NCI-H1436 (cell line): ENCODE data around the gene GCHFR.
A peak's percentile ranks its signal among the peaks of the same experiment; 100 is the strongest.

Source experiments
- DNase-seq: peaks from one replicate; lab custom pipeline; 2025; lab: John Stamatoyannopoulos, UW

The GCHFR gene

DNA sequence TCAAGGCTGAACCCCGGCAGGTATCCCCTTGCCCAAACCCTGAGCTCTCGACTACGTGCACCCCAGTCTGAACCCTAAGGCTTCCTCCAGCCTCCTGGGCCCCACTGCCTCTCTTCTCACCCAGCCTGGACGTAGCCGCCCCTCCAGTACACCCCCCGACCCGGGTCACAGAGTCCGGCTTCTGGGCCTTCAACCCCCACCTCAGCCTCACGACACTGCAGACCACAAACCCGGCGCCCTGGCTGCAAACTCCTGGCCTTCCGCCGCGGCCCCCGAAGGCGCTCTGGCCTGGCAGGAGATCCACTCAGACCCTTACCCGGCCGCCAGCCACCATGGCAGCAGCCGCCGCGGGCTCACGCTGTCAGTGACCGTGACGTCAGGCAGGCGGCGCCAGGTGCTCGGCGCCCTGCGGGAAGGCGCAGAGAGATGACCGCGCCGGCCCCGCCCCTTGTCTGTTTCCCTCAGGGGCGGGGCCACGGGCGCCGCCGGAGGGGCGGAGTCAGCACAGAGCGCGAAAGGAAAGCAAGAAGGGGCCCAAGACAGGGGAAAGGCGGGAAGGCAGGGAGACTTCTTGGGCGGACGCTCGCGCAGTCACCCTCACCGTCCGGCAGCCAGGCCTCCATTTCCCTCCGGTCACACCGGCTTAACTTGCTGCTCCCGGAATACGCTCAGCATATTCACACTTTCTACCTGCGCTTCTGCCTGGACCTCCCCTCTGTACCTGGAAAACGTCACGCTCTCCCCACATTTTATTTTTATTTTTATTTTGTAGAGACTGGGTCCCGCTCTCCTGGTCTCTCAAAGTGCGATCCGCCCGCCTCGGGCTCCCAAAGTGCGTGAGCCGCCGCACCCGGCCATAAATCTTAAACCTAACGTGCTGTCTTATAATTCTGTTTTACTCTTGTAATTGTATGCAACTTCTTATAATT is 8.7 kb upstream of the GCHFR start, which contains the start of gene RMDN3:
RMDN3 (minus strand) TSS at position 372 of the 929 bp plus-strand sequence. CDS start 471 bp downstream, outside the sequence.
- peak; percentile 93 for DNase-seq

DNA sequence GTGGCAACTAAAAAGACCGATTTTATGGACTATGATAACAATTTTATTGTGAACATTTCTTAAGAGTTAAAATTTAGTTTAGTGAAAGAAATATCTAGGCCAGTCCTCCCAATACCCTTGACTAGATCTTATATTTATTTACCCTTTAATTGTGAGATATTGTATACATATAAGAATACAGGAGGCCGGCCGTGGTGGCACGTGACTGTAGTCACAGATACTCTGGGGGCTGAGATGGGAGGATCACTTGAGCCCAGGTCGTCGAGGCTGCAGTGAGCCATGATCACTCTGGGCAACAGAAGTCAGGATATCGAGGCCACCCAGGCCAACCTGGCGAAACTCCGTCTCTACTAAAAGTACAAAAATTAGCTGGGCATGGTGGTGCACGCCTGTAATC is 8.1 kb upstream of the GCHFR start:
- DNase-seq: peak; percentile 33

DNA sequence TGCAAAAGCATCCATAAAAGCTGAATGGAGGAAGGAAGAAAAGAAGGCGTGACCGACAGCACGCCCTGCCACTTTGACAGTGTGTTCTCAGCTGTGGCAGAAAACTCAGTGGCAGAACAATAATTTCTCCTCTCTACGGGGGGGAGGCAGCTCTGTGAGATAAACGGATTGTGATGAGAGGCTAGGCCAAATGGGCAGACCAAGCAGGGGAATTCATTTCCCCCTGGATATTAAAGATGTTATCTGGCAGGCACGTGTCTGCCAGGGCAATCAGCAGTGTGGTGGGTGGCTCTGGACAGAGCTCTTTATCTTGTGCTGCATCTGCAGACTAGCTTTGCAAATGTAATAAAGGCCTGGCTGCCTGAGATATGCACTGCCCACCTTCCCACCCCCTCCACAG is 6.9 kb upstream of the GCHFR start:
- no peak for DNase-seq

DNA sequence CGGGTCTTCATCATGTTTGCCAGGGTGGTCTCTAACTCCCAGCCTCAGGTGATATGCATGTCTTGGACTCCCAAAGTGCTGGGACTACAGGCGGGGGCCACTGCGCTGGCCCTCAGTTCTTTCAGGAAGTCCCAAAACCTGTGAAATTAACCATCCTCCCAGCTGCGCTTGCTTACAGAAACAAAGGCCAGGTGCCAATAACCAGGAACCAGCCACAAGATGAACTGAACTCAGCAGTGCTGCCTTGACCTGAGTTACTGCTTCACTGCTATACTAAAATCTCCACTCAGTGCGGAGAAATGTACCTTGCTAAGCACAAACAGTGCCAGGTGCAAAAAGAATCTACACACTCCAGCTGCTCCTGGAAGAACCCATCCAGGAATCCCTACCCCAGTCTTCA is 3.9 kb upstream of the GCHFR start:
- no peak for DNase-seq

DNA sequence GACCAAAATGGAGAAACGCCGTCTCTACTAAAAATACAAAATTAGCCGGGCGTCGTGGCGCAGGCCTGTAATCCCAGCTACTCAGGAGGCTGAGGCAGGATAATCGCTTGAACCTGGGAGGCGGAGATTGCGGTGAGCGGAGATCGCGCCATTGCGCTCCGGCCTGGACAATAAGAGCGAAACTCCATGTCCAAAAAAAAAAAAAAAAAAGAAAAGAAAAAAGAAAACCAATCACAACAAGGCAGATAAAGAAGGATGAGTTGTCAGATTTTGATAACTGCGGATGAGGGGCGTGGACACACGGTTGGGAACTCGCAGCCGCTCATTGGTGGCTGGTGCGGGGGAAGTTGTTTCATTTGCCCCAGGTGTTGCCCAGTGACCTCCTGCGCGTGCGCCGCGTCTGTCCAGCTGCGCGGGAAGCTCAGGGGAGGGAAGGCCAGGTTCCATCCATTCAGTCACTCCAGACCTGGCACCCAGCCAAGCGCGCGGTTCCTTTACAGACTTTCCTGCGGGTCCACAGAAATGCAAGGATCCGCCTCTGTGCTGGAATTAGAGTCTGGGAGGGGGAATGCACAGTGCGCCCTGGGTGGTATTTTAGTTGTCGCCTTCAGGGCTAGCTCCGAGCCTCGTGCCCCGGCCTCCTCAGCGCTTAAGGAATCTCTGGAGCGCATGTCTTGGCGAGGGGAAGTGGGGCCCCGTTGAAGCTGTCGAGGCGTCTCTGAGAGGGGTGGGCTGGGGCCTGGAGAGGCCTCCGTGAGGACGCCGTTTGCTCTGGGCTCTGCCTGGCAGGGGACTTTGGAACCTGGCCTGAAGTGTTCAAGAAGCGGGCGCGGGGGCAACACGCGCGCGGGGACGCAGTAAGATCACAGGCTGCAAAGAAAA is 708 bp upstream of the GCHFR start:
- DNase-seq: peak; percentile 71

GRCh38 chr15:40764629-40765103 is 798 bp downstream of the GCHFR start:
- DNase-seq: no peak

- DNase-seq: no peak
Observed at GRCh38 chr15:40766194-40766815, 2.4 kb downstream of the GCHFR start.

DNA sequence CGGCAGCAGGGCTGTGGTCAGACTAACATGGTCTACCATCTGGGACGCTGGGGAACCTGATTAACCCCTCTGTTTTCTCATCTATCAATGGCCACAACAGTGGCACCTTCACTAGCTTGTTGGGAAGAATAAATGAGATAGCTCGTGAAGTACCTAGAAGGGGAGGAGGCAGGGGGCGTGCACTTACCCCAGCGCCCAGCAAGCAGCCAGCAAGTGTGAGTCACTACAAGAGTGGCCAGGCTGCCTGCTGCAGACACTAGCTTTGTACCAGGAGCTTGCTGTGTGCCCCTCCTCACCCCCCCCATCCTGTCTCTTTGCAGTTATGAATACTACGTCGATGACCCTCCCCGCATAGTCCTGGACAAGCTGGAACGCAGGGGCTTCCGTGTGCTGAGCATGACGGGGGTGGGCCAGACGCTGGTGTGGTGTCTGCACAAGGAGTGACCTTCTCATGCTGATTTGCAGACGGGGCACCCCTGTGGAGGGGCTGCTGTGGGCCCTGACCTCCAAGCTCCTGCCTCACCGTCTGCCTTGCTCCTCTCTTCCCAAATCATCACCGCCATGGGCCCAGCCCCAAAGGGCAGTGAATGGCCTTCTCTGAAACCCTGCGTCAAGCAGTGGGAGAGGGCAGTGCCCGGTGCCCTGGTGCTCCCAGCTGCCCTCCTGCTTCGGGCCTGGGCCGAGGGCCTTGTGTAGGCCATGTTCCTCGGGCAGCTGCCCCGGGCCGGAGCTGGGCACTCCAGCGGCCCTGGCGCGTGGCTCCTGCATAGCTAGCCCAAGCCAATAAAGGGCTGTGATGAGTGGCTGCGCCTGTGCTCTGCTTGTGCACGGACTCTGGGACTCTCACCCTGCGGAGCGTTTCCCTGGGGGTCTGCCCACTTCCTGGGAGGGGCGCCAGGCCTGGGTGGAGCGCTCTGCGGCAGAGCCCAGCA is 3.3 kb downstream of the GCHFR start:
- DNase-seq: no peak

DNA sequence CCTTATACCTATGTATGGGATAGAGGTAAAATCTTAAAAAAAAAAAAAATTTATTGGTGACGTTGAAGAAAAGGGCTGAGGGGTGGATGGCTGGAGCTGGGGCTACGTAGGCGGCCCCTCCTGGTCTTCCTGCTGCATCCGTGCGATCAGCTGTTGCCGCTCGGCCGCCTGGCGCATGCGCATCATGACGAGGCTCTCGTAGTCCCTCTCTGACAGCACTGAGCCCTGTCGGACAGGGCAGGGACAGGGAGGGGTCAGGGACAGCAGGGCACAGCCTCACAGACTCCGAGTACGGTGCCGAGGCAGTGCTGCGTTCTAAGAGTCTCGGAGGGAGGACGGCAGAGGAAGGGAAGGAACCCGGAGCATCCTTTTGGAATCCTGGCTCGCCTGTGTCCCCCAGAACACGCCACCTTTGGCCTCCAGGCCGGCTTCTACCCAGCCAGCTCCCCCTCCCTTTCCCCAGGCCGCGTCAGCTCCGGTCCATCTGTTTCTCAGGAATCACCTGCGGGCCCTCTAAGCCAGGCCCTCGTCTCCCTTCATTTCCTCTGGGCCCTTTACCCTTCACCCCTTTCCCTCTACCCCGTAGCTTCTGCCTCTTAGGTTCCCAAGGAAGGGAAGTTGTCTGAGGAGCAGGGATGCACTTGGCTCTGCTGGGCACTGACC is 4.1 kb downstream of the GCHFR start:
- DNase-seq: no peak

DNA sequence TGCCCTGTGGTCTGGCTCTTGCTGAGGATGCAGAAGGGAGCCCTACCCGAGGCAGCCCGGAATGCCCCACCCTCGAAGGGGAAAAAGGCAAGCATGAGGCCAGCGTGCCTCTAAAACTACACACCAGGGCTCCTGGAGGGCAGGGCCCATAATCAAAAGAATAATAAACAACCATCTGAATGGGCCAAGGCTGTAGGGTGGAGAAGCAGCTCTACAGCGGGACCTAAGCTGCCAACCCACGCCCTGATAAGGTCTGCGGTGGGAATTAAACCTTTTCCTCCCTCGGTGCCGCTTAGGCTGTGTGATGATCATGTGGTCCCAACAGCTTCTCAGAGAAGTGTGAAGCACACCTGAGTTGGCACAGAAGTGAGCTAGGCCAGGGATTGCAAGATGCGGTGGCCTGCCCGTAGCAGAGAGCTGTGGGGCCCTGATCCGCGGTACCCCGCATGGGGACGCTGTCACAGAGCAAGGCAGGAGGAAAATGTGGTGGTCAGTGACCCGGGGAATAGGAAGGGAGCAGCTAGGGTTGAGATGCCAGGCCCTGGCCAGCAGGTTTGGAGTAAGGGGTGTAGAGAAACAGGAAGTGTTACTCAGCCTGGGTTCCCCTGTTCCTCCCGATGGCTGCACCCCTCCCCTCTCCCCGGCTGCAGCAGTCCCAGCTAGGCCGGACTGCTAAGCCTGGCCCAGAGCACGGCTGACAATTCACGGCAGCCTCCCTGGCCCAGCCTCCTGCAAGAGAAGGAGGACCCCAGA is 4.8 kb downstream of the GCHFR start:
- DNase-seq: no peak

DNA sequence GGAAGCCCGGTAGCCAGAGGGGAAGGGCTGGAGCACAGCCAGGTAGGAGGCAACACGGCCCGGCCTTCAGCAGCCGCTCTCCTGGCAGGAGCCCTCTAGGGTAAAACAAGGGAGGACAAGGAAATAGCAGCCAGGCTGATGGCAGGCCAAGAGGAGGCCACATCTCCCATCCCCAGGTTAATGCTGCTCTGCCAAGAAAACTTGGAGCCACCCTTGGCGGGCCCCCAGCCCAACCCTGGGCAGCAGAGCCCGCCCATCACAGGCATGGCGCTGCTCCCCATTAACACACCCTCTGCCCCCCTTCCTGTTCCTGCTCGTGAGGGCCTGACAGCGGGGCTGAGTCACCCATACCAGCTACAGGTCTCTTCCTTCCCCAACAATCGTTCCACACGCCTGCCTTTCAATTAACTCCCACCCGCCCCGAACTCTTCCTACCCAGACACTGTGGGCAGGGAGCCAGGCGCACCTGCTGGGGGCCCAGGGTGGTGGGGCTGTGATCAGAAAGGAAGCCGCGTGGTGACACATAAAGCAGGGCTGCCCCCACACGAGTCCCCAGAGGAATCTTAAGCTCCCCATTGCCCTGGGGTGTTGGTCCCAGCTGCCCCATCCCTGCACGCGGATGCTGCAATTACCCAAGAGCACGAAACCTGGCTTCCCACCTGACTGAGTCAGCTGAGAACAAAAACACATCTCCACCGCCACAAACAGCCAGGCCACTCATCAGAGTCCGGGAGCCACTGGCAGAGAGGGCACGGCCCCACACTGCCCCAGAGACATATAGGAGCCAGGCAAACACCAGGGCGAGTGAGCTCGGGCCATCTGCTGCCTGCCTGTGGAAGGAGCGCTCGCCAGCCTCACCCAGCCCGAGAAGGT is 5.6 kb downstream of the GCHFR start, which contains the start of gene C15orf62:
C15orf62 (plus strand) TSS at position 707 of the 873 bp plus-strand sequence. CDS start 516 bp downstream, outside the sequence.
- DNase-seq: peak; percentile 81

DNA sequence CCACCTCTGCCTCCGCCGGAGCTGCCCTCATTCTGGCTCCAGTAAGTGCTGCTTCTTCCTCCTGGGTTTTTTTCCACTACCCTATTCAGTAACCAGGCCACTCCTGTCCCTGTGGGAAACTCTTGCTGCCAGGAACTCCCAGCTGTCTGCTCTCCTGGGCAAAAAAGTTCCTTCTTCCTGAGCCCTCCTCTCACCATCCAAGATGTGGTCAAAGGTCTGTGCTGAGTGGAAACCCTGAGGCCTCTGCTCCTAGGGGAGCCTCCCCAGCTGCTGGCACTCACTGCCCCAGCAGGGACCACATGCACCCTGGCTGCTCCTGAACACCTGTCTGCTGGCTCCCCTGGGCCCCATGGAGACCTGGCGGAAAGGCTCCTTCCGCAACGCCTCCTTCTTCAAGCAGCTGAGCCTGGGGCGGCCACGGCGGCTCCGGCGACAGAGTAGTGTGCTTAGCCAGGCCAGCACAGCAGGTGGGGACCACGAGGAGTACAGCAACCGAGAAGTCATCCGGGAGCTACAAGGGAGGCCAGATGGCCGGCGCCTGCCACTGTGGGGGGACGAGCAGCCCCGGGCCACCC is 6.4 kb downstream of the GCHFR start:
- peak; percentile 41 for DNase-seq

GRCh38 chr15:40771242-40771641 is 7.4 kb downstream of the GCHFR start:
- no peak for DNase-seq

- no peak for DNase-seq
Observed at GRCh38 chr15:40772014-40772413, 8.1 kb downstream of the GCHFR start.

DNA sequence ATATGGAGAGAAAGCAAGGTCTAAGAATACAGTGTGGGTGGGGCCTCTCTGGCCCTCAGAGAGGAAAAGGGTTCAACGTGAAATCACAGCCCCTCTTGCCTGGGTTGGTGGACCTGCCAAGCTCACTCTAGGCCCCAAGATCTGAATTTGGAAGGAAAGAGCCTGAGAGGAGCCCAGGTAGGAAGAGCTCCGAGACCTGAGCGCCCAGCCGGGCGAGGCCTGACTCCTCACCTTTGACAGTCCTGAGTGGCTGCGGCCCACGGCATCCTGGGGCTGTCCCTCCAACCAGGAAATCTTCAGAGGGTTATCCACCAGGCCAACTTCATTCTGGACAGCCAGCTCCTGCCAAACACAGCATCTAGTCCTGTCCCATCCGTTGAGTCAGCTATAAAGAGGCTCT is 9.6 kb downstream of the GCHFR start:
- no peak for DNase-seq

DNA sequence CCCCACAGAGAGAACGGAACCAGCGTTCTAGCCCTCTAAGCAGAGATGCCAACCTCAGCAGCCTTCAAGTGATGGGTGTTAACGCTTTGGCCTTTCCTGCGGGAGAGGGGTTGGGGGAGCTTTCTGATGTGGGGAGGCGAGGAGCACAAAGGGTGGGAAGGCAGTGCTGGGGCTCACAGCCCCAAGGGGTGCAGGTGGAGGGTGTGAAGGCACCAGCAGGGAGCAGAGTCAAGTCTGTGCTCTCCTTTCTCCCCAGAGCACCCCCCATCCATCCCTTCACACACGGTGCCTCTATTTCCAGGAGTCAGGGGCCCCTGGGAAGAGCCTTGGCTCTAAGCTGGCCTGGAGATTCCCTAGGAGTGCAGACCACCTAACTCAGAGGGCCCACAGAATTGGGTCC is 10.0 kb downstream of the GCHFR start:
- DNase-seq: no peak

- DNase-seq: no peak
Observed at GRCh38 chr15:40775007-40775406, 11.1 kb downstream of the GCHFR start.
